Measurements from ENCODE around the gene RIMBP3C.
"Not testable (repeated sequence)": the region's sequence is repeated elsewhere in the genome, so short reads cannot be mapped to it uniquely, and the experiment has no call there.

The RIMBP3C gene

DNA sequence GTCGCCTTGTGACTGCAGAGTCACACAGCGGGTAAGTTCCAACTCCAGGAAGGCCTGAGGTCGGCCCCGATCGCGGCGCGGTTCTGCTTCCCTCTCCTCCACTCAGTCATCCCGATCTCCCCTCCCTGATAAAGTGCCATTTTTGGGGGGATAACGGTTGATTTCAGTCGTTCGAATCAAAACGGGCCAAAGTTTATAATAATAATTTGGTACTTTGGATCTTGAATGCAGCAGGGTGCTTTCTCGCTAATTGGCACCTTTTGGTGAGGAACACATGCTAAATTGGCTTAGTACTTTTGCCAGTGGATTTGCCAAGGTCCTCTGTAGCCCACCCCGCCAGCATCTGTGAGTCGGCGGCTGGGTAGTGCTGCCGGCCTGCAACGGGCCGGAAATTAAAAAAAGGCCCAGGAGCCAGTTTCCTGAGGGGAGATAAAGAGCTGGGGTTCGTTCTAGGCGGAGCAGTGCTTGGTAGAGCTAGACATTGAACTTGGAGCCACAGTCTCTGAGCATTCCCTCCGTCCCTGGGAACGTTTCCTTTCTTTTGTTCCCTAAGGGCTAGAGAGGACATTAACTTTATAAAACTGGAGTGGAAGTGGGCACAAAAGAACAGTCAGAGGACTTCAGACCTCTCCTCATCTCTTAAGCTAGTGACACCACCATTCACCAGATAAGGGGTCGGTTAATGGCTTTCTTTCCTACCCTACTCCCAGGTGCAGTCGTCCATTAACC is 17.2 kb upstream of the RIMBP3C start:
- H3K4me3 ChIP-seq (ENCODE audit: low read depth, low read length), result peak overlapping the region; percentile 89
- DNase-seq (ENCODE audit: low read depth), result peak; percentile 33
- TF ChIP-seq, protein P1, sequence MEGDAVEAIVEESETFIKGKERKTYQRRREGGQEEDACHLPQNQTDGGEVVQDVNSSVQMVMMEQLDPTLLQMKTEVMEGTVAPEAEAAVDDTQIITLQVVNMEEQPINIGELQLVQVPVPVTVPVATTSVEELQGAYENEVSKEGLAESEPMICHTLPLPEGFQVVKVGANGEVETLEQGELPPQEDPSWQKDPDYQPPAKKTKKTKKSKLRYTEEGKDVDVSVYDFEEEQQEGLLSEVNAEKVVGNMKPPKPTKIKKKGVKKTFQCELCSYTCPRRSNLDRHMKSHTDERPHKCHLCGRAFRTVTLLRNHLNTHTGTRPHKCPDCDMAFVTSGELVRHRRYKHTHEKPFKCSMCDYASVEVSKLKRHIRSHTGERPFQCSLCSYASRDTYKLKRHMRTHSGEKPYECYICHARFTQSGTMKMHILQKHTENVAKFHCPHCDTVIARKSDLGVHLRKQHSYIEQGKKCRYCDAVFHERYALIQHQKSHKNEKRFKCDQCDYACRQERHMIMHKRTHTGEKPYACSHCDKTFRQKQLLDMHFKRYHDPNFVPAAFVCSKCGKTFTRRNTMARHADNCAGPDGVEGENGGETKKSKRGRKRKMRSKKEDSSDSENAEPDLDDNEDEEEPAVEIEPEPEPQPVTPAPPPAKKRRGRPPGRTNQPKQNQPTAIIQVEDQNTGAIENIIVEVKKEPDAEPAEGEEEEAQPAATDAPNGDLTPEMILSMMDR (IDR thresholded peaks at IDR 0.05; ENCODE audit: insufficient read depth, low read depth, low read length, missing control alignments), result no peak

DNA sequence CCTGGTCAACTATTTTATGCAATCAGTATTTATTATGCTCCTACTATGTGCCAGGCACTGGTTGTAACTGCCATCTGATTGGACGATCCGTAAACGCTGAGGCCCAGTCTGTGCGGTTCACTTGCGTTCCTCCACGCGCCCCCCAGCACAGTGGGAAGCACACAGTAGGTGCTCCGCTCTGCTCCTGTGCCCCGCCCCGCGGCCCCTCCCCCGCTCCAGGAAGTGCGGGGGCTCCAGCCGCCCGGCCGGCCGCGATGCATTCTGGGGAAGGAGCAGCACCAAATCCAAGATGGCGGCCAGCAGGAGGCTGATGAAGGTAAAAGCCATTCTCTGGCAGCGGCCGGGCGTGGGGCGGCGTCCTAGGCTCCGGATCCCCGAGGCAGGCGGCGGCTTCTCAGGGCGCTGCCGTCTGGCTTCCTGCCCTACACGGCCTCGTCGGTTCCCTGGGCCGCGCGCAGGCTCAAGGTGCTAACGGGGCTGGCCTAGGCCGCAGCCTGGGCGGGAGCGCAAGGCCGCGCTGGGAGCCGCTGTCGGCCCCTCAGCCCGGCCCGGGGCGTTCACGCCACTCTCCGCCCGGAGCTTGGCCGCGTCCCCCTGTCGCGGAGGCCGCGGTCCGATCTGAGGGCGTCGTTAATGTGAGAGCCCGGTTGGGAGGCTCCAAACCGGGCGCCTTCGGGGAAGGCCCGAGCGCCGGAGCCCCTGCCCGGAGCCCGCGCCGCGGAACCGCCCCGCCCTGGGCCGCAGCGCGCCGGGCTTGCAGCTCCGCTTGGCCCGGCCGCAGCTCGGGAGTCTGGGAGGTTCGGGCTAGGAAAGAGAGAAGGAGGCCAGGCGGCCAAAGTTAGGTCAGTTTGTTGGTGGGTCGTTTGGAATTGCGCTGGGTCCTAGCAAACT is 16.4 kb upstream of the RIMBP3C start, which contains the start of gene UBE2L3:
UBE2L3 (plus strand) TSS at position 259 of the 891 bp plus-strand sequence; CDS start at position 290, 31 bp downstream.
- DNase-seq (ENCODE audit: low read depth), result peak; percentile 89
- H3K4me3 ChIP-seq (ENCODE audit: low read depth, low read length), result peak within 1 kb of the TSS; percentile 89
- TF ChIP-seq, protein P1 (IDR thresholded peaks at IDR 0.05; ENCODE audit: insufficient read depth, low read depth, low read length, missing control alignments), result no peak

DNA sequence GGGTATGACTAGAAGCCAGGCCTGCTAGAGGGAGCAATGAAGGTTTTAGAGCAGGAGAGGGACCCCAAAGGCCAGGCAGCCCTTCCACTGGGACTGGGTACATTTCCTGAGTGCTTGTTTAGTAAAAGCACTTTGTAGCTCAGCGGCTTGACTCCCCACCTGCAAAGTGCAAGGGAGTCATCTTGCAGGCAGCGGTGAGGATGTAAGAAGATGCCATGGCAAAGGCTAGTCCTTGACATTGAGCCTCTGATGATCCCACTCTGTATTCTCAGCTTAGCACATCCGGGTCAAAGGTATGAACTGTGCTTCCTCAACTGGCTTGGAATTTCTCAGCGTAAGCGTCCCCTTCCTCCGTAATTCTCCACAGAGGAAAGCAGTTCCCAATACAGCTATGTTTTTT is 13.2 kb upstream of the RIMBP3C start:
- no peak for DNase-seq (ENCODE audit: low read depth)
- TF ChIP-seq, protein P1 (IDR thresholded peaks at IDR 0.05; ENCODE audit: insufficient read depth, low read depth, low read length, missing control alignments), result no peak
- no peak overlapping the region for H3K4me3 ChIP-seq (ENCODE audit: low read depth, low read length)

DNA sequence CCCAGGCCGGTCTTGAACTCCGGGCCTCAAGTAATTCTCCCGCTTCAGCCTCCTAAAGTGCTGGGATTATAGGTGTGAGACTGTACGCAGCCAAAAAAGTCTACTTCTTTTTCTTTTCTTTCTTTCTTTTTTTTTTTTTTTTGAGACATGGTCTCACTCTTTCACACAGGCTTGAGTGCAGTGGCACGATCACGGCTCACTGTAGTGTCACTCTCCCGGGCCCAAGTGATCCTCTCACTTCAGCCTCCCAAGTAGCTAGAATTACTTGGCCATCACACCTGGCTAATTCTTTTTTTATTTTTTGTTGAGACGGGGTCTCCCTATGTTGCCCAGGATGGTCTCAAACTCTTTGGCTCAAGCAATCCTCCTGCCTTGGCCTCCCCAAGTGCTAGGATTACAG is 12.7 kb upstream of the RIMBP3C start:
- TF ChIP-seq, protein P1 (IDR thresholded peaks at IDR 0.05; ENCODE audit: insufficient read depth, low read depth, low read length, missing control alignments), result no peak
- no peak overlapping the region for H3K4me3 ChIP-seq (ENCODE audit: low read depth, low read length)
- DNase-seq (ENCODE audit: low read depth), result no peak

DNA sequence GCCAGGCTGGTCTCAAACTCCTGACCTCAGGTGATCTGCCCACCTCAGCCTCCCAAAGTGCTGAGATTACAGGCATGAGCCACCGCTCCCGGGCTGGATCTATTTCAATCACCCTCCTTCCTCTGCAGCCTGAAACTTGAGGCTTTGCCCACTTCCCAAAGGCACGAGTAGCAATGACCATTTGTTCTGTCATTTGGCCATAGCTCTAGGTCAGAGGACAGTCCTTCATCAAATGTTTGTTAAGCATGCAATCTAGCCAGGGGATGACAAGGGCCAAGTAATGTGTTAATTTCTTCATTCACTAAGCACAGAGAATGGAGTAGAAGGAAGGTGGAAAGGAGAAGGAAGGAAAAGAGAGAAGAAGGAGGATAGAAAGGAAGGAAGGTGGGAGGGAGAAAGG is 9.4 kb upstream of the RIMBP3C start:
- H3K4me3 ChIP-seq (ENCODE audit: low read depth, low read length); DNase-seq (ENCODE audit: low read depth): not testable (repeated sequence)

DNA sequence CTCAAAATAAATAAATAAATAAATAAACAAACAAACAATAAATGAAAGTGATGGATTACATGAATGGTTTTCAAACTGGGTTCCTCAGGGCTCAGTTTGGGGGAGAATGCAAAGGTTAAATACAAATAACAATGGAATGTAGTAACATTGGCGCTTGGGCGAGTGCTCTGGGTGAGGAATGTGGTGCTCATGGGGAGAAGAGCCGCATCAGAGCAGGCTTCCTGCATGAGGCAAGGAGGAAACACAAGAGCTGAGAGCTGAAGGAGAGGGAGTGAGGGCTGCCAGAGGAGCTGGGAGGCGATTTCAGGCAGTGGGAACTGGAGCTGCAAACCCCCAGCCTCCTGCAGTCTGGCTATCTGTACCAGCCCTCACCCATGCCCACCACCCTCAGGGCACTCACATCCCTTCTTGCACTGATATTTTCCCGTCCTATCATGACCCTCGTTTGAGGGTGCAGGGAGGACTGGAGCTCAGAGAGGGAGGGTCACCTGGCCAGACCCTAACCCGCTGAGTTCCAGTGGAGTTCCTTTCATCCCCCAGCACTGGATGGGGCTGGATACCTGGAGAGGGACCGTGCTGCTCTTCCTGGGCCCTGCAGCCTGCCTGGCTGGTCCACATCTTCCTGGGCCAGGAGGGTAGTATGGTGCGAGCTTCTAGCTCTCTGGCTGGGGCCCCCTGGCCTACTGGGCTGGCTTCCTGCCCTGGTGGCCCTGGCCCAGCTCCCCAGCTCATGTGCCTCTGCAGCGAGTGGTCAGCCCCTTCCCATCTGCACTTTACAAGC is 8.3 kb upstream of the RIMBP3C start:
- not testable (repeated sequence) for H3K4me3 ChIP-seq (ENCODE audit: low read depth, low read length); DNase-seq (ENCODE audit: low read depth)

DNA sequence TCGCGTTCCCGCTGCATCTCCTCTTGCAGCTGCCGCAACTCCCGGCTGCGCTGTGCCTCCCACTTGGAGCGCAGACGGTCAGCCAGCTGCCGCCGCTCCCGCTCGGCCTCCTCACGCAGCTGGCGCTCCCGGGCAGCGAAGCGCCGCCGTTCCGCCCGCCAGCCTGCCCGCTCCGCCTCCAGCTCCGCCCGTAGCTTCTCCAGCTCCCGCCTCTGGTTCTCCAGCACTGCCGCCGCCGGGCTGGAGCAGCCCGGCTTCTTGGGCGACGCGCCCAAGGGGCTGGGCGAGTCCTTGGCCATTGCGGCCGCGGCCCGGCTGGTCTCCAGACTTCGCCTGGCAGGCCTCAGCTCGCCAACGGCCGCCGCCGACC is 598 bp downstream of the RIMBP3C start:
- H3K4me3 ChIP-seq (ENCODE audit: low read depth, low read length); DNase-seq (ENCODE audit: low read depth): not testable (repeated sequence)

DNA sequence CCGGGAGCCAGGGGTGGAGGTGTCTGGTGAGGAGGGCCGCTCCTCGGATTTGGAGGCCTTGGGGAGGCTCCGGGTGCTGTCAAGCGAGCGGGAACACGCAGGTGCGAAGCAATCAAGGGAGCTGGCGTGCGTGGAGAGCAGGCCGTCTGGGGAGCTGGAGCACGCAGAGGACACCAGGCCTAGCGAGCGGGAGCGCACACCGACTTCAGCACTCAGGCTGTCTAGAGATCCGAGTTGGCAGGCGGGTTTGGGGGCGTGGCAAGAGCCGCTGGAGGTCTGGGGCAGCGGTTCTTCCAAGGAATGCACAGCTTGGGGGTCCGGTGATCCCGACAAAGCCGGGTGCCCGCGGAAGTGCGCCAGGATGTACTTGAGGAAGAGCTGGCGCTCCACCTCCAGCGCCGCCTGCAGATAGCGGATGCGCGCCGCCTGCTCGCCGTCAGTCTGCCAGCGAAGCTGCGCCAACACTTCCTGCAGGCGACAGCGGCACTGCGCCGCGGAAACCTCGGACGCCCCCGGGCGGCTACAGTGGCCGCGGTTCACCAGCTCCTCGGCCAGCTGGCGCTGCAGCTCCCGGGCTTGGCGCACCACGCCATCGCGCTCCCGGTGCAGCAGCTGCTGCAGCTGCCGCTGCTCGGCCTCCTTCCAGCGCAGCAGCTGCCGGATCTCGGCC is 1.1 kb downstream of the RIMBP3C start:
- not testable (repeated sequence) for H3K4me3 ChIP-seq (ENCODE audit: low read depth, low read length); DNase-seq (ENCODE audit: low read depth)

DNA sequence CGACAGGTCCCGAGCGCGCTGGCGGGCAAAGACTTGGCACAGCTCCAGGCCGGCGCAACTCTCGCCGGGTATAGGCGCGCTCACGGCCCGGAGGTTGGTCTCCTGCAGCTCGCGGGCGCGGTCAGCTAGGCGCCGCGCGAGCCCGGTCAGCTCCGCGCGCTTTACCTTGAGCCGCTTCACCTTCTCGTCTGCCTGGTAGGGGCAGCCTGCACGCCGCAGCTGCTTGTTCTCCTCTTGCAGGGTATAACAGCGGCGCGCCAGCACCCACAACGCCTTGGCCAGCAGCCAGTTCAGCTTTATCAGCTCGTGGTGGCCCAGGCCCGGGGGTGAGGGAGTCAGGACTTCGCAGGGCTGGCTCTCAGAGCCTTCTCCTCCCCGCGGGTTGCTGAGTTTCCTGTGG is 1.7 kb downstream of the RIMBP3C start:
- not testable (repeated sequence) for H3K4me3 ChIP-seq (ENCODE audit: low read depth, low read length); DNase-seq (ENCODE audit: low read depth)

DNA sequence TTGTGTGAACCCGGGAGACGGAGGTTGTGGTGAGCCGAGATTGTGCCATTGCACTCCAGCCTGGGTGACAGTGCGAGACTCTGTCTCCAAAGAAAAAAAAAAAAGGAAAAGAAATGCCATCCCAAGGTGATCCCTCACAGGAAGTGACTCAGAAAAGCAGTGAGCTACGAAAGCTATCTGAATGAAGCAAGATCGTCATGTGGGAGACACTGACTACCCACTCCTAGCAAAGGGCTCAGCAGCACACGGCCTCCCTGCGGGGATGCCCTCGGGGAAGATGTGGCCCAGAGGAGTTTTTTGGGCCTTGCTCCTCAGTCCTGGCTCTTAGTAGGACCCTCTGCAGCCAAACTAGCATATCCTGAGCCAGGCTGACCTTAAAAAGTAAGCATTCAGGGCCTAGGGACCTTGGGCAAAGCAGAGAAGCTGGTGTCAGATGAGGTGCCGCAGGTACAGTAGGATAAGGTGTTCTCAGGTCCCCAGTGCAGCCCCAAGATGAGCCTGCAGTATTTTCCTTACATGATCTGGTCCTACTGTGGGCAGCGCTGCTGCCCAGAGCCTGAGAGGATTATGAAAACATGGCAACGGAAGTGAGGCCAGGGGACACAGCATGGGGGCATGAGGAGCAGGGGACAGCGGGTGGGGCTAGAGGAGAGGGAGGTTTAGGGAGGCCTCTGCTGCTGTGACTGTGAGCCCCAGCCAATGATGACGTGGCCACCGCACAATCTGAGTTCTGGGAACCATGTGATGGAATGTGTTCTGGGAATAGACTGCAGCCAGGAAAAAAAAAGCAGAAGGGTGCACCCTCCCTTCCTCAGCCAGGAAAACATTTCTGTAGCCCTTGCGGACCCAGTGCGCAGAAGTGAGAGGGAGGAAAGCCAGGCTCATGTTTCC is 6.6 kb downstream of the RIMBP3C start:
- H3K4me3 ChIP-seq (ENCODE audit: low read depth, low read length); DNase-seq (ENCODE audit: low read depth): not testable (repeated sequence)

DNA sequence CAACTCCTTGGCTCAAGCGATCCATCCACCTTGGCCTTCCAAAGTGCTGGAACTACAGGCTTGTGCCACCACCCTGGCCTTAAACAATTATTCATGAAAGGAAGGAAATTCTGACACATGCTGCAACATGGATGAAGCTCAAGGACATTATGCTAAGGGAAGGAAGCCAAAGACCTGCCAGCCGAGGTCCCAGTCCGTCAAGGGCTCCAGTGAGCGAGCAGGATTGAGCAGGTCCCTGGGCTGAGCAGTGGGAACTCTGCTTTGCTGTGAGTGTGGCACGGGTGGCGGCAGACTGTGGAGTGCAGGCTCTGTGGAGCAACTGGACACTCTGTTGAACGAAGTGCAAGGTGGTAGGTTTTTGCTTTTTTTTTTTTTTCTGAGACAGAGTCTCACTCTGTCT is 11.4 kb downstream of the RIMBP3C start:
- H3K4me3 ChIP-seq (ENCODE audit: low read depth, low read length); DNase-seq (ENCODE audit: low read depth): not testable (repeated sequence)
